ENCODE data around the gene PRSS36.
"Not testable (repeated sequence)": the region's sequence is repeated elsewhere in the genome, so short reads cannot be mapped to it uniquely, and the experiment has no call there.

PRSS36 gene

DNA sequence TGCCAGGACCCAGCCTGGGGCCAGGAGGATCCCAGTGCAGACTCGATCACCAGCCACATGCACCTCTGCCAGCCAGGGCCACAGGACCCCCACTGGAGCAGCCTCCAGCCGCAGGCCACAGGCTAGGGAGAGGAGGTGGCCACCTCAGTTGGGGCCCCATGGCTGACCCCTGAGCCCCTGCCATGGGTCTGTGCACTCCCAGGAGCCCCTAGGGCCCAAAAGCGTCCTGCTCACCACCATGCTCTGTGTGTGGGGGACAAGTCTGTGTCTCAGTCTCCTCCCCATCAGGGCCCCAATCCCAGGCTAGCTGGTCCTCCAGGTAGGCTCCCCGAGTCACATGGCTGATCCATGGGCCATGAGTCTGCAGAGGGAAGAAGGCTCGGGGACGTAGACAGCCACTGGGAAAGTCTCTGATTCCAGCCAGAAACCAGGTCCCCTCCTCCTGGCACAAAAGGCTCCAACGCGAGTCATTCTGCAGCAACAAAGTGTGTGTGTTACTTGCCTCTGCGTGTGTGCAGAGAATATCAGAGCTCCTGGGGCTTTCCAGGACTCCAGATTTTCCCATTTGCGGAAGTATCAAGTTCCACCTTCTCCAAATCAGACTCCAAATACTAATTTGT lies 8.3 kb downstream of the PRSS36 start:
- Histone ChIP-seq H3K79me2 (ENCODE audit: control insufficient read depth, low read length) (no peaks in the 10 kb centered on the region), H3K27ac (ENCODE audit: low read depth, low read length) (no peak overlapping the region), H3K4me2 (ENCODE audit: low read length) (peak overlapping the region; percentile 37), H3K9me2 (replicated peaks; ENCODE audit: control insufficient read depth, low read length) (no peaks in the 10 kb centered on the region), H3K4me1 (ENCODE audit: control insufficient read depth, low read length) (peaks cover 15% of the 10 kb centered on the region), H3K9me3 (ENCODE audit: control insufficient read depth, insufficient read depth, low read length) (no peaks in the 10 kb centered on the region), H3F3A (ENCODE audit: control insufficient read depth, insufficient read depth) (no peaks in the 10 kb centered on the region), H3K27me3 (ENCODE audit: control insufficient read depth, low read length) (no peaks in the 10 kb centered on the region), H3K36me3 (ENCODE audit: control insufficient read depth, low read length) (no peaks in the 10 kb centered on the region), H4K20me1 (ENCODE audit: control insufficient read depth, insufficient read depth, low read depth, low read length) (no peaks in the 10 kb centered on the region), H3K4me3 (ENCODE audit: low read length) (peak overlapping the region; percentile 30)
- TF ChIP-seq EZH2phosphoT487 (IDR thresholded peaks at IDR 0.05; ENCODE audit: borderline replicate concordance, low read length), result no peak
- TF ChIP-seq, protein P1, sequence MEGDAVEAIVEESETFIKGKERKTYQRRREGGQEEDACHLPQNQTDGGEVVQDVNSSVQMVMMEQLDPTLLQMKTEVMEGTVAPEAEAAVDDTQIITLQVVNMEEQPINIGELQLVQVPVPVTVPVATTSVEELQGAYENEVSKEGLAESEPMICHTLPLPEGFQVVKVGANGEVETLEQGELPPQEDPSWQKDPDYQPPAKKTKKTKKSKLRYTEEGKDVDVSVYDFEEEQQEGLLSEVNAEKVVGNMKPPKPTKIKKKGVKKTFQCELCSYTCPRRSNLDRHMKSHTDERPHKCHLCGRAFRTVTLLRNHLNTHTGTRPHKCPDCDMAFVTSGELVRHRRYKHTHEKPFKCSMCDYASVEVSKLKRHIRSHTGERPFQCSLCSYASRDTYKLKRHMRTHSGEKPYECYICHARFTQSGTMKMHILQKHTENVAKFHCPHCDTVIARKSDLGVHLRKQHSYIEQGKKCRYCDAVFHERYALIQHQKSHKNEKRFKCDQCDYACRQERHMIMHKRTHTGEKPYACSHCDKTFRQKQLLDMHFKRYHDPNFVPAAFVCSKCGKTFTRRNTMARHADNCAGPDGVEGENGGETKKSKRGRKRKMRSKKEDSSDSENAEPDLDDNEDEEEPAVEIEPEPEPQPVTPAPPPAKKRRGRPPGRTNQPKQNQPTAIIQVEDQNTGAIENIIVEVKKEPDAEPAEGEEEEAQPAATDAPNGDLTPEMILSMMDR (IDR thresholded peaks at IDR 0.05; ENCODE audit: low read depth, low read length, poor library complexity, severe bottlenecking), result no peak

DNA sequence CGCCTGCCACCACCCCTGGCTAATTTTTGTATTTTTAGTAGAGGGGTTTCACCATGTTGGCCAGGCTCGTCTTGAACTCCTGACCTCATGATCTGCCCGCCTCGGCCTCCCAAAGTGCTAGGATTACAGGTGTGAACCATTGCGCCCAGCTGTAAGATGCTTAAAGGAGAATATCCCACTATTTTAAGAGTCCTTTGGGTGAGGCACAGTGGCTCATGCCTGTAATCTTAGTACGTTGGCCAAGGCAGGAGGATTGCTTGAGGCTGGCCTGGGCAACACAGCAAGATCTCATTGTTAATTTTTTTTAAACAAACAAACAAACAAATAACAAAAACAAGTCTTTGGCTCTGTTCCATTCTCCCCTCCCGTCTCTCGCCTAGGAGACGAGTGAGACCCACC lies 8.8 kb downstream of the PRSS36 start:
- H3K27me3 ChIP-seq (ENCODE audit: control insufficient read depth, low read length); H3K4me2 ChIP-seq (ENCODE audit: low read length); H3K4me3 ChIP-seq (ENCODE audit: low read length); H3K27ac ChIP-seq (ENCODE audit: low read depth, low read length); H3K36me3 ChIP-seq (ENCODE audit: control insufficient read depth, low read length); H3F3A ChIP-seq (ENCODE audit: control insufficient read depth, insufficient read depth); H3K79me2 ChIP-seq (ENCODE audit: control insufficient read depth, low read length); H3K9me2 ChIP-seq (replicated peaks; ENCODE audit: control insufficient read depth, low read length); H4K20me1 ChIP-seq (ENCODE audit: control insufficient read depth, insufficient read depth, low read depth, low read length); H3K9me3 ChIP-seq (ENCODE audit: control insufficient read depth, insufficient read depth, low read length): not testable (repeated sequence)
- H3K4me1 ChIP-seq (ENCODE audit: control insufficient read depth, low read length), result peaks cover 15% of the 10 kb centered on the region

GRCh38 chr16:31138621-31139578 lies 11.0 kb downstream of the PRSS36 start:
- Histone ChIP-seq H3K36me3 (ENCODE audit: control insufficient read depth, low read length) (no peaks in the 10 kb centered on the region), H4K20me1 (ENCODE audit: control insufficient read depth, insufficient read depth, low read depth, low read length) (no peaks in the 10 kb centered on the region), H3K4me3 (ENCODE audit: low read length) (no peak overlapping the region), H3K79me2 (ENCODE audit: control insufficient read depth, low read length) (no peaks in the 10 kb centered on the region), H3K27ac (ENCODE audit: low read depth, low read length) (no peak overlapping the region), H3K27me3 (ENCODE audit: control insufficient read depth, low read length) (no peaks in the 10 kb centered on the region), H3K4me1 (ENCODE audit: control insufficient read depth, low read length) (peaks cover 15% of the 10 kb centered on the region), H3K9me3 (ENCODE audit: control insufficient read depth, insufficient read depth, low read length) (no peaks in the 10 kb centered on the region), H3F3A (ENCODE audit: control insufficient read depth, insufficient read depth) (no peaks in the 10 kb centered on the region), H3K9me2 (replicated peaks; ENCODE audit: control insufficient read depth, low read length) (no peaks in the 10 kb centered on the region), H3K4me2 (ENCODE audit: low read length) (no peak overlapping the region)
- TF ChIP-seq EZH2phosphoT487 (IDR thresholded peaks at IDR 0.05; ENCODE audit: borderline replicate concordance, low read length), result no peak
- TF ChIP-seq, protein P1 (IDR thresholded peaks at IDR 0.05; ENCODE audit: low read depth, low read length, poor library complexity, severe bottlenecking), result no peak

DNA sequence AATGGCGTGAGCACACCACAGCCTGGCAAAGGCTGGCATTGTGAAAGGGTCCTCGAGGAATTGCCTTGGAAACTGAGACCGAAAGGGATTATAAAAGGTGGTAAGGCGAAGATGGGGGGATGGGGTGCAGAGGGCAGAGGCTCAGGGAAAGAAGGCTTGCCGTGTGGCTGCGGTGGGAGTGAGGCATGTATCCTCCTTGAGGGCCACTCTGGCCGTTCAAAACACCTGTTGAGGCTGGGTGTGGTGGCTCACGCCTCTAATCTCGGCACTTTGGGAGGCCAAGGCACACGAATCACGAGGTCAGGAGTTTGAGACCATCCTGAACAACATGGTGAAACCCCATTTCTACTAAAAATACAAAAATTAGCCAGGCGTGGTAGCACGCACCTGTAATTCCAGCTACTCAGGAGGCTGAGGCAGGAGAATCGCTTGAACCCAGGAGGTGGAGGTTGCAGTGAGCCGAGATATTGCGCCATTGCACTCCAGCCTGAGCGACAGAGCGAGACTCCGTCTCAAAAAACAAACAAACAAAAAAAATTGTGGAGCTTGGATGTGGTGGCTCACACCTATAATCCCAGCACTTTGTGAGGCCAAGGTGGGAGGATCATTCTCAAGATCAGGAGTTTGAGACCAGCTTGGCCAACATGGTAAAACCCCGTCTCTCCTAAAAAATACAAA lies 12.9 kb downstream of the PRSS36 start:
- H3K4me3 ChIP-seq (ENCODE audit: low read length); H3K9me3 ChIP-seq (ENCODE audit: control insufficient read depth, insufficient read depth, low read length); H3K27me3 ChIP-seq (ENCODE audit: control insufficient read depth, low read length); H4K20me1 ChIP-seq (ENCODE audit: control insufficient read depth, insufficient read depth, low read depth, low read length); H3K4me1 ChIP-seq (ENCODE audit: control insufficient read depth, low read length); H3K79me2 ChIP-seq (ENCODE audit: control insufficient read depth, low read length); H3K36me3 ChIP-seq (ENCODE audit: control insufficient read depth, low read length); H3K9me2 ChIP-seq (replicated peaks; ENCODE audit: control insufficient read depth, low read length); H3K4me2 ChIP-seq (ENCODE audit: low read length); H3K27ac ChIP-seq (ENCODE audit: low read depth, low read length); H3F3A ChIP-seq (ENCODE audit: control insufficient read depth, insufficient read depth): not testable (repeated sequence)
